Thymus (tissue), 11 donors: ENCODE data around the gene ABCB4. TPM values are rescaled to one million over a fixed set of nuclear protein-coding genes. Genes with fewer than 3 reads are reported as not detected.
A peak's percentile ranks its signal among the peaks of the same experiment; 100 is the strongest.

ENCODE experiments used
- DNase-seq, 9 donors: peaks; one replicate each; pipeline ENCODE4 v3.0.0-alpha.2; 2013; ENCODE audit warnings: low spot score in 9 of 9, low read depth in 6 of 9, missing footprints in 1 of 9
- H3K27ac ChIP-seq, 2 donors: one replicate each; pipeline ENCODE4 v1.5.1; 2013; ENCODE audit warnings: control low read depth in 1 of 2, low read depth in 1 of 2, low read length in 1 of 2, mild to moderate bottlenecking in 1 of 2, moderate library complexity in 1 of 2
- H3K27me3 ChIP-seq, 2 donors: one replicate each; pipeline ENCODE4 v1.5.1; 2013; ENCODE audit warnings: low read length in 1 of 2; ENCODE audit not compliant: control insufficient read depth in 2 of 2, insufficient read depth in 1 of 2
- H3K36me3 ChIP-seq, 2 donors: one replicate each; pipeline ENCODE4 v1.5.1; 2013; ENCODE audit warnings: low read length in 1 of 2, mild to moderate bottlenecking in 1 of 2, moderate library complexity in 1 of 2; ENCODE audit not compliant: control insufficient read depth in 2 of 2, insufficient read depth in 2 of 2
- H3K4me1 ChIP-seq, 2 donors: one replicate each; pipeline ENCODE4 v1.5.1; 2013; ENCODE audit warnings: low read length in 2 of 2; ENCODE audit not compliant: control insufficient read depth in 2 of 2, insufficient read depth in 2 of 2
- H3K4me3 ChIP-seq, 2 donors: one replicate each; pipeline ENCODE4 v1.5.1; 2013; ENCODE audit warnings: low read length in 2 of 2, control low read depth in 1 of 2, mild to moderate bottlenecking in 1 of 2
- H3K9me3 ChIP-seq, 2 donors: one replicate each; pipeline ENCODE4 v1.5.1; 2013; ENCODE audit warnings: low read length in 1 of 2, mild to moderate bottlenecking in 1 of 2; ENCODE audit not compliant: control insufficient read depth in 2 of 2, insufficient read depth in 1 of 2
- WGBS: extraction: QIAGEN DNeasy Blood & Tissue Kit; methylation state at CpG from one replicate; pipeline ENCODE4 v1.1.7; 2013; 5-methylcytosine and 5-hydroxymethylcytosine counted together
- polyA plus RNA-seq: library from polyadenylated mRNA; stranded (reverse); fragments of 200-250 nt; gene quantifications from one replicate; pipeline ENCODE4 v1.2.3, GENCODE V29; 2013
- total RNA-seq: library from RNA; stranded (reverse); fragments of 120-200 nt; gene quantifications from one replicate; pipeline ENCODE4 v1.2.4, GENCODE V29; 2013
- donor health status: healthy.

Gene ABCB4
- total and polyA plus RNA-seq, 2 donors = 0.71 to 1.0 TPM

DNA sequence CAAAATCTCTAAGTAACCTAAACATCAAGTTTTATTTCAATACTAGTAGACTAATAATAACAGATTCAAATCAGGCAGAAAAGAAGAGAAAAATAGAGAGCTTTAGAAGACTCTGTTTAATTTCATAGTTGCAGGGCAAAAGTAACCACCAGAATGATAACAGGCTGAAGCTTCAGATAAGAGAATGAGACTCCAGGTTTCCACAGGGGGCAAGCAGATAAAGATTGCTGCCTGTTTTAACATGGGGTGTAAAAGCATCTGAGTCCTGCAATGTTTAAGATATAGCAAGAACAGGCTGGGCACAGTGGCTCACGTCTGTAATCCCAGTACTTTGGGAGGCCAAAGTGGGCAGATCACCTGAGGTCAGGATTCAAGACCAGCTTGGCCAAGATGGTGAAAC is 119.0 kb downstream of the ABCB4 start:
- Histone ChIP-seq H3K4me1 (no peaks in the 10 kb centered on the region), H3K9me3 (peaks cover 4 to 16% of the 10 kb centered on the region in 2 donors), H3K36me3 (peaks cover 8 to 15% of the 10 kb centered on the region in 2 donors), H3K27ac (no peak overlapping the region), H3K4me3 (no peak overlapping the region), H3K27me3 (no peaks in the 10 kb centered on the region)
- 98% methylated on average over 1 of the region's 1 CpG for WGBS
- no peak for DNase-seq

DNA sequence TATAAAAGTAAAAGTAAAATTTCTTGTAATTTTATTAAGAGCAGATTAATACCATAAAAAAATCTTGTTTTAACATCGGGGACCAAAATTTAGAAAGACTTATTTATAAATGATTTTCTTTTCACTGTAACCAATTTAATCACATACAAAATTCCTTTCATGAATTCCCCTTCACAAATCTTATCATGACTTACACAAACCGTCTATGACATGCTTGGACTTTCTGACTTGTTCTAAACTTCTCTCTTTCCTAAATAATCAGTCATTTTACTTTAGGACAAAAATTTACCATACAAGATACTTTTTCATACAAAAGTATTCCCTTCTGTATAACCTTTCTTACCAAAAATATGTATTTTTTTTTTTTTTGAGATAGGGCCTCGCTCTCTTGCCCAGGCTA is 120.7 kb downstream of the ABCB4 start:
- Histone ChIP-seq H3K4me3 (no peak overlapping the region), H3K27me3 (no peaks in the 10 kb centered on the region), H3K36me3 (peaks cover 15 to 25% of the 10 kb centered on the region in 2 donors), H3K9me3 (peaks cover 4 to 16% of the 10 kb centered on the region in 2 donors), H3K27ac (no peak overlapping the region), H3K4me1 (no peaks in the 10 kb centered on the region)
- WGBS = 97% methylated on average over 3 of the region's 3 CpGs
- DNase-seq = peak in 1 of 9 donors; percentile 19

Other genes starting within 250 kb of the ABCB4 start
- 6.8 TPM for gene CROT, start 130.0 kb downstream of the ABCB4 start, total RNA-seq
- 17.0 TPM for gene CROT, start 130.0 kb downstream of the ABCB4 start, polyA plus RNA-seq
- gene ABCB1, start 125.2 kb upstream of the ABCB4 start, total RNA-seq = 6.7 TPM
- gene ABCB1, start 125.2 kb upstream of the ABCB4 start, polyA plus RNA-seq = 6.6 TPM
- 0.33 TPM for gene RUNDC3B, start 152.7 kb upstream of the ABCB4 start, total RNA-seq
- gene RUNDC3B, start 152.7 kb upstream of the ABCB4 start, polyA plus RNA-seq = 0.55 TPM